HG02623 (cell line): Measurements from ENCODE around the gene ECM2.
"Not testable (repeated sequence)": the region's sequence is repeated elsewhere in the genome, so short reads cannot be mapped to it uniquely, and the experiment has no call there.

Experiments used
- ATAC-seq: cut with Tn5 transposase; IDR thresholded peaks from one replicate; pipeline ENCODE4 v1.9.1; 2021; ENCODE audit warnings: moderate library complexity; ENCODE audit not compliant: unreplicated experiment

Gene ECM2

GRCh38 chr9:92535940-92536850 is at the start of gene ECM2:
Gene ECM2, minus strand, starts transcription at chr9:92535990. Its CDS starts 13,124 bp downstream, at chr9:92522866.
- ATAC-seq = no peak

- no peak for ATAC-seq
Observed at GRCh38 chr9:92576175-92576574, 40.4 kb upstream of the ECM2 start.

GRCh38 chr9:92573612-92574011 is 37.8 kb upstream of the ECM2 start:
- ATAC-seq = not testable (repeated sequence)

- not testable (repeated sequence) for ATAC-seq
Observed at GRCh38 chr9:92571871-92572270, 36.1 kb upstream of the ECM2 start.

GRCh38 chr9:92564982-92565381 is 29.2 kb upstream of the ECM2 start:
- no peak for ATAC-seq

GRCh38 chr9:92564504-92564903 is 28.7 kb upstream of the ECM2 start:
- ATAC-seq = no peak

- no peak for ATAC-seq
Observed at GRCh38 chr9:92563116-92564100, 27.6 kb upstream of the ECM2 start.

- ATAC-seq = no peak
Observed at GRCh38 chr9:92562461-92562967, 26.7 kb upstream of the ECM2 start.

GRCh38 chr9:92561374-92562330 is 25.9 kb upstream of the ECM2 start:
- ATAC-seq = no peak

- no peak for ATAC-seq
Observed at GRCh38 chr9:92558612-92559374, 23.0 kb upstream of the ECM2 start.

- no peak for ATAC-seq
Observed at GRCh38 chr9:92550765-92551164, 15.0 kb upstream of the ECM2 start.

- ATAC-seq = no peak
Observed at GRCh38 chr9:92547356-92547755, 11.6 kb upstream of the ECM2 start.

- ATAC-seq = no peak
Observed at GRCh38 chr9:92545002-92545510, 9.3 kb upstream of the ECM2 start.

GRCh38 chr9:92543972-92544371 is 8.2 kb upstream of the ECM2 start:
- ATAC-seq = no peak

- no peak for ATAC-seq
Observed at GRCh38 chr9:92538541-92538940, 2.8 kb upstream of the ECM2 start.

GRCh38 chr9:92534674-92535073 is 1.1 kb downstream of the ECM2 start:
- ATAC-seq = no peak

- no peak for ATAC-seq
Observed at GRCh38 chr9:92534204-92534603, 1.6 kb downstream of the ECM2 start.

- no peak for ATAC-seq
Observed at GRCh38 chr9:92530893-92531292, 4.9 kb downstream of the ECM2 start.

GRCh38 chr9:92529124-92529523 is 6.7 kb downstream of the ECM2 start:
- ATAC-seq = no peak
